Stimulated activated CD4-positive, alpha-beta T cell treated with anti-CD3 and anti-CD28 coated beads, Interleukin-4, amount 100 ng/mL, for 1 hour (primary cell): ENCODE results near the gene SNCB.
"Not testable (repeated sequence)": the region's sequence is repeated elsewhere in the genome, so short reads cannot be mapped to it uniquely, and the experiment has no call there.

Experiments
- DNase-seq: peaks from one replicate; pipeline ENCODE4 v3.0.0-alpha.2; 2020

The SNCB gene

DNA sequence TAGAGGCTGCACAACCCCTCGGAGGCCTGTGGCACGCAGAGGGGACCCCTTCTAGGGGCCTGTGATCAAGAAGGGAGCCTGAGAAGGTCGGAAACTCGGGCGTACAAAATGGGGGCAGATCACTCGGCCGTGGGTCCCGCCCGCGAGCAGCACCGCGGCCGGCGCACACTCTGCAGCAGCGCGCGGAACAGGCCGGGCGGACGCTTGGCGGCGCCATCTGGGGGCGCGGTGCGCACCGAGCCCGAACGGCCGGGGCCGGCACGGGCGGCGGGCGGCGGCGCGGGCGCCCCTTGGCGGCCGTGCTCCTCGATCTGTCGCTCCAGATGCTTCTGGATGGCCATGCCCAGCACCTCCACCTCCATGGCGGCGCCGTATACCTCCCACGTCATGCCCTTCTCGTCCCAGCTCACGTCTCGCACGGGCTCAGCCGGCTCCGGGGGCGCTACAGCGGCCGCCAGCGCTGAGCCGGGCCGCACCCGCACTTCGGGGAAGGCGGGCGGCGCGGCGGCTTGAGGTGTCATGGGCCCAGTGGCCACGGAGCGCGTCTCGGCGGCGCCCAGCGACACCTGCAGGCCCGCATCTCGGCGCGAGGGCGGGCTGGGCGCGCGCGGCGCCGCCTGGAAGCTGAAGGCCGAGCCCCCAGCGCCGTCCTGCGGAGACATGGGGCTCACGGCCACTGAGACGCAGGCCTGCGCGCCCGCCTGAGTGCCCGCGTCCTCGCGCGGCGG, 33.5 kb downstream of the SNCB start:
- DNase-seq = peak; percentile 67

GRCh38 chr5:176596069-176596644, 34.2 kb downstream of the SNCB start:
- DNase-seq = no peak

DNA sequence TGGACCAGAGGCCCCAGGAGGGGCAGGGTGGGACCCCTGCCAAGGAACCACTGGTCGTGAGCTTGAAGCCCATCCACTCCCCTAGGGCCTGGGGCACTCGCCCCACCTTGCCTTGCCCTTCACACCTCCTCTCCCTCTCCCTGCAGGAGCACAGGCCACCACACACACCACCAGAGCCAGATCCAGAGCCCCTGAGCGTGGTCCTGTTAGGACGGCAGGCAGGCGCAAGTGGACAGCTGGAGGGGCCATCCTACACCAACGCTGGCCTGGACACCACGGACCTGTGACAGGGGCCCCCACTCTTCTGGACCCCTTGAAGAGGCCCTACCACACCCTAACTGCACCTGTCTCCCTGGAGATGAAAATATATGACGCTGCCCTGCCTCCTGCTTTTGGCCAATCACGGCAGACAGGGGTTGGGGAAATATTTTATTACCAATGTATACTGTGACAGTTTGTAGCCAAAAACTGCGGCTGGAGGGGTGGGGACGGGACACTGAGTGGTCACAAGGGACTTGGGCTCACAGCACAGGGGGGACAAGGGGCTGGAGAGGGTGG, 34.9 kb downstream of the SNCB start:
- DNase-seq = no peak

DNA sequence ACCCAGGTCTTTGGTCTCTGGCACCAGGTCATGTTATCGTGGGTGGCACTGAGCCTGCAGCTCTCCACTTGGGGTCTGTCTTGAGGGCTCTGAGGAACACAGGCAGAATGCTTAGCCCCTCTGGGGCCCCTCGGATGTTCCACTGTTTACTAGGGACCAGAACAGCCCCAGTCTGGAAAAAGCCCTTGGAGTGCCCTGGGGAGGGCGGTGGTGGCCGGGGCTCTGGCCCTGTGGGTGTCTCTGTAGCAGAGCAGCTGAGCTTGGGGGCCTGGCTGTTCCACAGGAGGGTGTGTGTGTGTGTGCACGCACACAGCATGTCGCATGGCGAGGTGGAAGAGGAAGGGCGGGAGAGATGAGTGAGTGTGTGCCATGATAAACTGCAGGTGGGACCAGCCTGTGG, 35.8 kb downstream of the SNCB start:
- no peak for DNase-seq

- DNase-seq = no peak
Observed at GRCh38 chr5:176593273-176593869, 37.0 kb downstream of the SNCB start.

DNA sequence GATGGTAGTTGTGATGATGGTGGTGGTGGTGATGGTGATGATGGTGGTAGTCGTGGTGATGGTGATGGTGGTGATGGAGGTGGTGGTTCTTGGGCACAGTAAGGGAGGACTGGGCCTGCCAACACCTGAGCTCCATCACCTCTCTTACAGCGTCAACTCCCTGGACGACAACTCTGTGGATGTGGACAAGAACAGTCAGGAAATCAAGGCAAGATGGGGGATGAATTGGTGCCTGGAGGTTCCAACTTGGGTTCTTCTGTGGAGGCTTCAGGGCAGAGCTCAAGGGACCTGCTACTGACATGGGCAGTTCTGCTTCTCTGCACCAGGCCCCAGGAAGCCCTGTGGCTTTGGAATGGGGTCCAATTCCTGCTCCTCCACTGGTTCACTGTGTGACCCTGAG, 37.8 kb downstream of the SNCB start:
- DNase-seq = no peak

DNA sequence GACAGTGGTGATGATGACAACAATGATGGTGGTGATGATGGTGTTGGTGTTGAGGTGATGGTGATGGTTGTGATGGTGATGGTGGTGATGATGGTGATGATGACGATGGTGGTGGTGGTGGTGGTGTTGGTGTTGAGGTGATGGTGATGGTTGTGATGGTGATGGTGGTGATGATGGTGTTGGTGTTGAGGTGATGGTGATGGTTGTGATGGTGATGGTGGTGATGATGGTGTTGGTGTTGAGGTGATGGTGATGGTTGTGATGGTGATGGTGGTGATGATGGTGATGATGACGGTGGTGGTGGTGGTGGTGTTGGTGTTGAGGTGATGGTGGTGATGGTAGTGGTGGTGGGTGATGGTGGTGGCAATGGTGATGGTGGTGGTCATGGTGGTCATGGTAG, 38.7 kb downstream of the SNCB start:
- DNase-seq = not testable (repeated sequence)

DNA sequence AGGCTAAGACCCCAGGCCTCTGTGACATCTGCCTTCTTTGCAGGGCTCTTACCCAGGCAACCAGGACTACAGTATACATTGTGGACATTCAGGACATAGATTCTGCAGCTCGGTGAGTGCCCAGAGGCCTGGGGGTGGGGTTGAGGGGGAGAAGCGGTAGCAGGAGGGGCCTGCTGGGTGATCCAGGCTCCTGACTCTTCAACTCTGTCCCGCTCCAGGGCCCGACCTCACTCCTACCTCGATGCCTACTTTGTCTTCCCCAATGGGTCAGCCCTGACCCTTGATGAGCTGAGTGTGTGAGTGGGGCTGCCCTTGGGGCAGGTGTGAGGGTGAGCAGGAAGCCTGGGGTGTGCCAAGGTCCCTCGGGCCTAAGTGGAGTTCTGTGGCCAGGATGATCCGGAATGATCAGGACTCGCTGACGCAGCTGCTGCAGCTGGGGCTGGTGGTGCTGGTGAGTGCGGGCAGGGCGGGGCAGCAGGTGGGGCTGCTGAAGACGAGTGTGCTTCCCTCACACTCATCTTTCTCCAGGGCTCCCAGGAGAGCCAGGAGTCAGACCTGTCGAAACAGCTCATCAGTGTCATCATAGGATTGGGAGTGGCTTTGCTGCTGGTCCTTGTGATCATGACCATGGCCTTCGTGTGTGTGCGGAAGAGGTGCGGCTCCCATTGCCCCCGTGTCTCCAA, 40.2 kb downstream of the SNCB start:
- DNase-seq = no peak

GRCh38 chr5:176589039-176589769, 41.1 kb downstream of the SNCB start:
- DNase-seq = no peak

DNA sequence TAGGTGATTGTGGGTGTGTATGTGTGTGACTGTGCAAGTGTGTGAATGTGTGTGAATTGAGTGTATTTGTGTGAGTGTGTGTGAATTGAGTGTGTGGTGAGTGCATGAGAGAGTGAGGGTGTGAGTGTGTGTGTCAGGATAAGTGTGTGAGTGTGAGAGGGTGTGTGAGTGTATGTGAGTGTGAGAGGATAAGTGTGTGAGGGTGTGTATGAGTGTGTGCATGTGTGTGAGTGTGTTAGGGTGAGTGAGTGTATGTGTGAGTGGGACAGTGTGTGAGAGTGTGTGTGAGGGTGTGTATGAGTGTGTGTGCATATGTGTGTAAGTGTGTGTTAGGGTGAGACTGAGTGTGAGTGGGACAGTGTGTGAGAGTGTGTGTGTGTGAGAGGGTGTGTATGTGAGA, 42.0 kb downstream of the SNCB start:
- DNase-seq = no peak

DNA sequence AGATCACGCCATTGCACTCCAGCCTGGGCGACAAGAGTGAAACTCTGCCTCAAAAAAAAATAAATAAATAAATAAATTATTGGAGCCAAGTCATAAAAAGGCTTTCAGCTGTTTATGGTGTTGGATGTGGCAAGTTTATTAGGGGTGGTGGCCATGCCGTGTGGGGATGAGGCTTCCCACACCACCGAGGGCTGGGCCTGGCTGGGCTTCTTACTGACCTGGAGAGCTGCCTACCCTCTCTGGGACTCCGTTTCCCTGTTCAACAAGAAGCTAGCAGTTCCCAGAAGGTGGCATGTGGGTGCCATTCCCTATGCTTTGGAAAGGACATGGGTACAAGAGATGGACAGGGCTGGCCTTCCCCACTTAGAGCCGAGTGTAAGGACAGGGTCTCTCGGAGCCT, 42.9 kb downstream of the SNCB start:
- no peak for DNase-seq

DNA sequence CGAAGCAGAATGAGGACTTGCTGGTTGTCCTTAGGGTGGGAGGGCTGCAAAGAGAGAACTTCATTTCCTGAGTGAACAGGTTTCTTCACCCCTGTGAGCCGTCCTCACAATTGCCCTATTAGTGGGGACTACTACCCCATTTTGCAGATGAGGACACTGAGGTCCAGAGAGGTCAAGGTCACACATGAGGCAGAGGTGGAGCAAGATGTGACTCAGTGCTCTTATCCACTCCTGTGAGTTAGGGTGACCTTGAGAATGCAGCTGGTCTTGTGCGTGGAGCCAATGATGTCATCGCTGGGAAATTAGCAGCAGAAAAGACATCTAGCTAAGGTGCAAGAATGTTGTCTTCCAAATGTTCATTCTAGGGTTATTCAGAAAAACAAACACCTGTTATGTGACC, 47.3 kb downstream of the SNCB start:
- no peak for DNase-seq

- no peak for DNase-seq
Observed at GRCh38 chr5:176581361-176581760, 49.0 kb downstream of the SNCB start.

- DNase-seq = no peak
Observed at GRCh38 chr5:176579323-176579722, 51.0 kb downstream of the SNCB start.

DNA sequence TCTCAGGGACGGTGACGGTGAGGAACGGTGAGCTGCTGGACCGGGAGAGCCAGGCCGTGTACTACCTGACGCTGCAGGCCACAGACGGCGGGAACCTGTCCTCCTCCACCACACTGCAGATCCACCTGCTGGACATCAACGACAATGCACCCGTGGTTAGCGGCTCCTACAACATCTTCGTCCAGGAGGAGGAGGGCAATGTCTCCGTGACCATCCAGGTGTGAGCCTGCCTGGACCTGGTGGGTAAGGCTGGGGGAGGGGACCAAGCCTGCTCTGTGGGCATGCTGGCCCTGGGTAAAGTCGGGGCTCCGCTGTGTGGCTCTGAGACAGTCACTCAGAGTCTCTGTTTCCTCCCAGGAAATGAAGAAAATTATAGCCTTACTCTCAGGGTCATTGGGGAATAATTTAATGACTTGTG, 51.9 kb downstream of the SNCB start:
- DNase-seq = peak; percentile 45

DNA sequence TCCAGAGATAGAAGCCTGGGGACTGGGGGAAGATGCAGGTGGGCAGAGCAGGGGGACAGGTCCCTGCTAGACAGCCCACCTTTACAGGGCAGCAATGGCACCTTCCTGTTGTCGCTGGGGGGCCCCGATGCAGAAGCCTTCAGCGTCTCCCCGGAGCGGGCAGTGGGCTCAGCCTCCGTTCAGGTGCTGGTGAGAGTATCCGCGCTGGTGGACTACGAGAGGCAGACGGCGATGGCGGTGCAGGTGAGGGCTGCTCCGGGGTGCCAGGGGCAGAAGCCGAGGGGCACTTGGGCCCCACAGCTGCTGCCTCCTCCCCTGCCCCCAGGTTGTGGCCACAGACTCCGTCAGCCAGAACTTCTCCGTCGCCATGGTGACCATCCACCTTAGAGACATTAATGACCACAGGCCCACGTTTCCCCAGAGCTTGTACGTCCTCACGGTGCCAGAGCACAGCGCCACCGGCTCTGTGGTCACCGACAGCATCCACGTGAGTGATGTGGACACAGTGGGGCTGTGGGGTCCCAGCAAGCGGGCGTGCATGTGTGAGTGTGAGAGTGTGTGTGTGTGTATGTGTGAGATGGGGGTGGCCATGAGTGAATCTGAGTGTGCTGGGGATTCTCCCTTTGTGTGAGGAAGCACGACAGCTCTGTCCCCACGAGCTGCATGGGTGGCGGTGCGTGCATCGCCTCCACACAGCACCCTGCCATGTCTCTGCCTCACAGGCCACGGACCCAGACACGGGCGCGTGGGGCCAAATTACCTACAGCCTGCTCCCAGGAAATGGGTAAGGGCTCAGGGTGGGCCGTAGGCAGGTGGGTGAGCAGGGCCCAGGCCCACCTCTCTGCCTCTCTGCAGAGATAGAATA, 52.8 kb downstream of the SNCB start:
- DNase-seq = no peak

DNA sequence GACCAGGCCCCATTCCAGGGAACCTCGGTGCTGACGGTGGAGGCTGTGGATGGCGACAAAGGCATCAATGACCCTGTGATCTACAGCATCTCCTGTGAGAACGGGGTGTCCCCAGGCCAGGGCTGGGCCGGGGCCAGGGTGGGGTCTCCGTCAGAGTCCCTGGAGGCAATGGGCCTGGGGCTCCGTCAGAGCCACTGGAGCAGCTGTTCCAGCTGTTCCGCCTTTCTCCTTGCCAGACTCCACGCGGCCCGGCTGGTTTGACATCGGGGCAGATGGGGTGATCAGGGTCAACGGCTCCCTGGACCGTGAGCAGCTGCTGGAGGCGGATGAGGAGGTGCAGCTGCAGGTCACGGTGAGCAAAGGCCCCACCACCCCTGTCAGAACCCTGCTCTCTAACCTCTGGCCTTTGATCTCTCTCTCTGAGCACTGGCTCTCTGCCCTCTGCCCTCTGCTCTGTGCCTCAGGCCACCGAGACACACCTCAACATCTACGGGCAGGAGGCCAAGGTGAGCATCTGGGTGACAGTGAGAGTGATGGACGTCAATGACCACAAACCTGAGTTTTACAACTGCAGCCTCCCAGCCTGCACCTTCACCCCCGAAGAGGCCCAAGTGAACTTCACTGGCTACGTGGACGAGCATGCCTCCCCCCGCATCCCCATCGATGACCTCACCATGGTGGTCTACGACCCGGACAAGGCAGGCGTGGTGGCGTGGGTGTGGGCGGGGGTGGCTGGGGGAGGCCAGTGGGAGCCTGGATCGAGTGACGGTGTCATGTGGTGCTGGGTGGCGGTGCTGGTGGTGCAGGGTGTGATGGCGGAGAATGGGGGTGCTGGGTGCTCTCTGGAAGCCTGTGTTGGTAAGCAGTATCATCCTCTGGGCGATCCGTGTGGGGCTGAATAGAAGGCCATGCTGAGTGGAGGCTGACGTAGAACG, 54.6 kb downstream of the SNCB start:
- DNase-seq = no peak

- DNase-seq = no peak
Observed at GRCh38 chr5:176575066-176575465, 55.3 kb downstream of the SNCB start.

DNA sequence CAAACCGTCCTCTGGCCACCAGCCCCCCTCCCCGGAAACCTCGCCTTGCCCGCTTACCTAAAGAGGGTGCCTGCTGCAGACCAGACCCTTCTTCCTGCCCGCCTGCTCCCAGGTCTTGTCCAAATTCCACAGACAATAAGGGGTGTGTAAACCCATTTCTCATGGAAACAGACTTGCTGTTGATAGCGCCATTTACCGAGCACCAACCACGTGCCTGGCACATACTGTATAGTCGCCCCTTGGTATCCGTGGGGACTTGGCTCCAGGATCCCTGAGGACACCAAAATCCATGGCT, 56.1 kb downstream of the SNCB start:
- no peak for DNase-seq

DNA sequence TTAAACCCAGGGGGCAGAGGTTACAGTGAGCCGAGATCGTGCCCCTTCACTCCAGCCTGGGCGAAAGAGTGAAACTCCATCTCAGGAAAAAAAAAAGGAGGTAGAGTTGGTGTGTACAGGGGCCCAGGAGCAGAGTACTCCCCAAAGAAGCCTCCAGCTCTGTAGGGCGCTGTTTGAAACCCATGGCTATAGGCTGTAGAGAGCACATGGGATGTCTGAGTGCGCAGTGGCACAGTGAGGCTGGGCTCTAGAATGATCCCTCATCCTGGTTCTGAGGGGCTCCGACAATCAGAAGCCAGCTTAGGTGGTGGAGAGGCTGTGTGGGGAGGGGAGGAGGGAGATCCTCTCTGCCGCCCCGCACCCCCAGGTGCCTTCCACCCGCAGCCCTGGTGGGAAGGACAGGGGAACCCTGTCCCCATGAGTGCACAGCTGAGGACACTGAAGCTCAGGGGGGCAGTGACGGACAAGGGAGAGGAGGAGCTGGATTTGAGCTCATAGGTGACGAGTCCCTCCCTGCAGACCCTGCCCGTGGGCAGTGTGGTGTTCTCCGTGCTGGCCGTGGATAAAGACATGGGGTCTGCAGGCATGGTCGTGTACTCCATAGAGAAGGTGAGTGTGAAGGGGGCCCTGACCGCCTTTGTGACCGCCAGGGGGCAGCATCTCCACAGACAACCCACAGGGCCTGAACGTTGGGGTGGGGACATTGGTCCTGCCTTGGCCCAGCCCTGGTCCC, 56.6 kb downstream of the SNCB start:
- peak; percentile 83 for DNase-seq
